Natural killer cell (primary cell): ENCODE data around the gene NELFE. TPM values are rescaled to one million over a fixed set of nuclear protein-coding genes. Genes with fewer than 3 reads are reported as not detected.

ENCODE experiments used
- ATAC-seq, 3 donors: fragments of 150-1000 bp in 2 of 3; fragments of 200-7000 bp in 1 of 3; cut with Tn5 transposase; 1 replicate in 1 of 3; 2 replicates in 2 of 3; pipeline ENCODE4 v1.10.0; 2021; ENCODE audit warnings: mild to moderate bottlenecking in 2 of 3, moderate library complexity in 2 of 3
- DNase-seq, 2 donors: peaks; one replicate each; pipeline versions ENCODE4 v3.0.0 to v3.0.0-alpha.2; 2013 to 2021; ENCODE audit warnings: mixed read lengths in 1 of 2
- H3K27ac ChIP-seq: one replicate; pipeline ENCODE4 v1.5.1; 2013; ENCODE audit warnings: mild to moderate bottlenecking, low read length
- H3K27me3 ChIP-seq: one replicate; pipeline ENCODE4 v1.6.1; 2013; ENCODE audit warnings: low read length; ENCODE audit not compliant: control insufficient read depth, insufficient read depth
- H3K36me3 ChIP-seq: one replicate; pipeline ENCODE4 v1.6.1; 2013; ENCODE audit warnings: low read length; ENCODE audit not compliant: control insufficient read depth, insufficient read depth
- H3K4me1 ChIP-seq: one replicate; pipeline ENCODE4 v1.6.1; 2013; ENCODE audit warnings: low read length; ENCODE audit not compliant: control insufficient read depth, insufficient read depth
- H3K4me3 ChIP-seq: one replicate; pipeline ENCODE4 v1.5.1; 2013; ENCODE audit warnings: low read length
- H3K9me3 ChIP-seq: one replicate; pipeline ENCODE4 v1.6.1; 2013; ENCODE audit warnings: low read length; ENCODE audit not compliant: control insufficient read depth, insufficient read depth
- H3K27ac Mint-ChIP-seq, 2 donors: one replicate each; pipeline ENCODE4 v1.8.0; 2022; ENCODE audit warnings: mild to moderate bottlenecking in 2 of 2, mixed read lengths in 2 of 2, moderate library complexity in 1 of 2
- H3K27me3 Mint-ChIP-seq, 2 donors: one replicate each; pipeline ENCODE4 v1.8.0; 2022; ENCODE audit warnings: low read depth in 2 of 2, mixed read lengths in 2 of 2
- H3K36me3 Mint-ChIP-seq: one replicate; pipeline ENCODE4 v1.8.0; 2022; ENCODE audit warnings: mixed read lengths
- H3K4me1 Mint-ChIP-seq, 2 donors: one replicate each; pipeline ENCODE4 v1.8.0; 2022; ENCODE audit warnings: mixed read lengths in 2 of 2
- H3K4me3 Mint-ChIP-seq: one replicate; pipeline ENCODE4 v1.8.0; 2022; ENCODE audit warnings: mild to moderate bottlenecking, moderate library complexity, mixed read lengths
- H3K9me3 Mint-ChIP-seq, 2 donors: one replicate each; pipeline ENCODE4 v1.8.0; 2022; ENCODE audit warnings: mixed read lengths in 2 of 2
- CTCF ChIP-seq: fragments of 200-600 bp; IDR thresholded peaks from one replicate; pipeline ENCODE4 v1.8.0; 2022; ENCODE audit warnings: antibody characterized with exemption
- WGBS: methylation state at CpG from one replicate; pipeline ENCODE4 v1.1.7; 2013; ENCODE audit warnings: missing lambda C conversion rate; ENCODE audit not compliant: insufficient coverage; 5-methylcytosine and 5-hydroxymethylcytosine counted together
- intact Hi-C: fragments of 100-400 bp; cut with micrococcal nuclease; formaldehyde crosslinking; loops from one replicate; pipeline ENCODE4 v1.14.2; 2022
- total RNA-seq, 4 donors: library from RNA; stranded (reverse); fragments of 120-200 nt in 1 of 4; gene quantifications; one replicate each; pipeline versions ENCODE4 v1.2.3 to v1.2.4, GENCODE V29; 2013 to 2022

The NELFE gene
- total RNA-seq, 3 donors from 2014 or later (not counting 1 experiment from before 2014, with no cell fraction given), result 52.6 to 62.3 (median 56.3) TPM

GRCh38 chr6:31968326-31968725, 9.6 kb upstream of the NELFE start:
- intact Hi-C loops, result no loop called here
- TF ChIP-seq CTCF, result no peak
- H3K27ac ChIP-seq, result no peak overlapping the region
- H3K9me3 ChIP-seq, result no peaks in the 10 kb centered on the region
- no peak overlapping the region for H3K4me3 Mint-ChIP-seq
- H3K4me1 ChIP-seq, result peaks cover 23% of the 10 kb centered on the region
- H3K4me1 Mint-ChIP-seq, result peaks cover 16 to 36% of the 10 kb centered on the region in 2 donors
- no peak overlapping the region for H3K4me3 ChIP-seq
- H3K27ac Mint-ChIP-seq, result peak overlapping the region in 1 of 2 donors; percentile 76
- no peak for ATAC-seq
- H3K36me3 Mint-ChIP-seq, result peaks cover 7% of the 10 kb centered on the region
- H3K27me3 Mint-ChIP-seq, result no peaks in the 10 kb centered on the region
- DNase-seq, result no peak
- H3K9me3 Mint-ChIP-seq, result no peaks in the 10 kb centered on the region
- 95% methylated on average over 11 of the region's 11 CpGs for WGBS
- H3K27me3 ChIP-seq, result no peaks in the 10 kb centered on the region
- H3K36me3 ChIP-seq, result peaks cover 70% of the 10 kb centered on the region

- peaks cover 20% of the 10 kb centered on the region for H3K4me1 ChIP-seq
- TF ChIP-seq CTCF, result no peak
- H3K4me3 ChIP-seq, result no peak overlapping the region
- H3K27ac ChIP-seq, result no peak overlapping the region
- H3K27me3 ChIP-seq, result no peaks in the 10 kb centered on the region
- Mint-ChIP-seq H3K27ac (peak overlapping the region in 1 of 2 donors; percentile 76), H3K4me1 (peaks cover 12 to 32% of the 10 kb centered on the region in 2 donors), H3K9me3 (no peaks in the 10 kb centered on the region), H3K4me3 (no peak overlapping the region), H3K27me3 (no peaks in the 10 kb centered on the region), H3K36me3 (peaks cover 7% of the 10 kb centered on the region)
- ATAC-seq (no peak), DNase-seq (no peak)
- H3K36me3 ChIP-seq, result peaks cover 74% of the 10 kb centered on the region
- intact Hi-C loops, result no loop called here
- 90% methylated on average over 3 of the region's 3 CpGs for WGBS
- no peaks in the 10 kb centered on the region for H3K9me3 ChIP-seq
Measured at GRCh38 chr6:31967926-31968320, 9.2 kb upstream of the NELFE start.

GRCh38 chr6:31966997-31967925, 8.5 kb upstream of the NELFE start:
- Mint-ChIP-seq H3K27ac (peak overlapping the region in 1 of 2 donors; percentile 76), H3K4me3 (no peak overlapping the region), H3K36me3 (peaks cover 7% of the 10 kb centered on the region), H3K9me3 (no peaks in the 10 kb centered on the region), H3K4me1 (peaks cover 7 to 25% of the 10 kb centered on the region in 2 donors), H3K27me3 (no peaks in the 10 kb centered on the region)
- Histone ChIP-seq H3K9me3 (no peaks in the 10 kb centered on the region), H3K4me3 (no peak overlapping the region), H3K36me3 (peaks cover 80% of the 10 kb centered on the region), H3K27ac (no peak overlapping the region), H3K27me3 (no peaks in the 10 kb centered on the region), H3K4me1 (peaks cover 15% of the 10 kb centered on the region)
- no peak for TF ChIP-seq CTCF
- ATAC-seq (no peak), DNase-seq (no peak)
- WGBS, result 94% methylated on average over 10 of the region's 10 CpGs
- intact Hi-C loops, result no loop called here
